ENCODE data around the gene VMAC.

DNA sequence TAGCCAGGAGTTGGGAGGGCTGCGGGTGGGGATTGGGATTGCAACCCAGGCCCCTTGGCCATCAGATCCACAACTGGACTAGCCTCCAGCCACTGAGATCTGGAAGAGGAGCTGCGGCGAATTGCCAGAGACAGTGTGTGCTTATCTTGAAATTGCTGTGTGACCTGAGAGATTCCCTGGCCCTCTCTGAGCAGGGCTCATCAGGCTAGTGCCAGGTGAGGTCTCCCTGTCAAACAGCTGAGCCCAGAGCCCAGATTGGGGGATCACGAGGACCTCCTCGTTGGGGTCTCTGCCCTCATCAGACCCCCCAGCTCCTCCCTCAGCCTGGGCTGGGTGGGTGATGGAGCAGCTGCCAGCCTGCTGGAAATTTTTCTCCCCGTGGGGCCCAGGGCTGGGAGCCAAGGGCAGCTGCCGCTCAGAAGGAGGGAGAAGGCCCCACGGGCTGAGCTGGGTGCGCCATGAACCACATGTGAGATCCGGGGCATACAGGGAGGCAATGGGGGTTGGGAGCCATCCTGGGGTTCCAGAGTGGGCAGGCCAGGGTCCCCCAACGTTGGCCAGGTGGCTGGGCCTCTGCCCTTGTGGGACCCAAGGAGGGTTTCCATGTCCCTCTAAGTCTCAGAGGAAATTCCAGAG, 41.5 kb upstream of the VMAC start:
- no peak for TF ChIP-seq EZH2 (IDR thresholded peaks at IDR 0.05)
- TF ChIP-seq, protein P1, sequence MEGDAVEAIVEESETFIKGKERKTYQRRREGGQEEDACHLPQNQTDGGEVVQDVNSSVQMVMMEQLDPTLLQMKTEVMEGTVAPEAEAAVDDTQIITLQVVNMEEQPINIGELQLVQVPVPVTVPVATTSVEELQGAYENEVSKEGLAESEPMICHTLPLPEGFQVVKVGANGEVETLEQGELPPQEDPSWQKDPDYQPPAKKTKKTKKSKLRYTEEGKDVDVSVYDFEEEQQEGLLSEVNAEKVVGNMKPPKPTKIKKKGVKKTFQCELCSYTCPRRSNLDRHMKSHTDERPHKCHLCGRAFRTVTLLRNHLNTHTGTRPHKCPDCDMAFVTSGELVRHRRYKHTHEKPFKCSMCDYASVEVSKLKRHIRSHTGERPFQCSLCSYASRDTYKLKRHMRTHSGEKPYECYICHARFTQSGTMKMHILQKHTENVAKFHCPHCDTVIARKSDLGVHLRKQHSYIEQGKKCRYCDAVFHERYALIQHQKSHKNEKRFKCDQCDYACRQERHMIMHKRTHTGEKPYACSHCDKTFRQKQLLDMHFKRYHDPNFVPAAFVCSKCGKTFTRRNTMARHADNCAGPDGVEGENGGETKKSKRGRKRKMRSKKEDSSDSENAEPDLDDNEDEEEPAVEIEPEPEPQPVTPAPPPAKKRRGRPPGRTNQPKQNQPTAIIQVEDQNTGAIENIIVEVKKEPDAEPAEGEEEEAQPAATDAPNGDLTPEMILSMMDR (IDR thresholded peaks at IDR 0.05) = no peak

Data from neural progenitor cell (in vitro differentiated cells).